B cell (primary cell): ENCODE data around the gene ZEB2. TPM values are rescaled to one million over a fixed set of nuclear protein-coding genes. Genes with fewer than 3 reads are reported as not detected.

ENCODE experiments used
- ATAC-seq: fragments of 200-7000 bp; cut with Tn5 transposase; one replicate; pipeline ENCODE4 v1.10.0; 2021; ENCODE audit warnings: low read depth, mild to moderate bottlenecking, moderate number of reproducible peaks, moderate library complexity
- CTCF ChIA-PET: fragments of 350-600 bp; sonication (Branson Sonifier 250); formaldehyde crosslinking; loops from one replicate; lab custom pipeline; 2021; ENCODE audit warnings: antibody characterized with exemption, inconsistent platforms; lab: Charles Lee
- POLR2A ChIA-PET: fragments of 350-600 bp; sonication (Branson Sonifier 250); formaldehyde crosslinking; loops from one replicate; lab custom pipeline; 2021; ENCODE audit warnings: antibody characterized with exemption; lab: Charles Lee
- DNase-seq: peaks from one replicate; pipeline ENCODE4 v3.0.0; 2013
- H2AFZ ChIP-seq: 2 replicates; pipeline ENCODE4 v1.6.1; 2012; ENCODE audit warnings: mild to moderate bottlenecking, low read depth, low read length; ENCODE audit not compliant: insufficient read depth, poor library complexity, severe bottlenecking
- H3K27ac ChIP-seq, 2 donors: 1 replicate in 1 of 2; 2 replicates in 1 of 2; pipeline ENCODE4 v1.5.1; 2012 to 2013; ENCODE audit warnings: low read length in 2 of 2, mild to moderate bottlenecking in 2 of 2, moderate library complexity in 1 of 2
- H3K27me3 ChIP-seq, 4 experiments: fragments of 200-600 bp in 1 of 4; sonication (generic) in 1 of 4; replicated peaks in 1 of 4; 1 replicate in 2 of 4; 2 replicates in 2 of 4; pipeline versions ENCODE4 v1.6.1 to v1.7.0; 2013 to 2016; ENCODE audit warnings: low read length in 3 of 4, mild to moderate bottlenecking in 2 of 4, mixed read lengths in 1 of 4, moderate library complexity in 1 of 4; ENCODE audit not compliant: insufficient read depth in 4 of 4, control insufficient read depth in 3 of 4; ENCODE audit errors: control extremely low read depth in 1 of 4
- H3K36me3 ChIP-seq, 2 experiments: replicated peaks in 1 of 2; 1 replicate in 1 of 2; 2 replicates in 1 of 2; pipeline versions ENCODE4 v1.6.1 to v1.7.1; 2013; ENCODE audit warnings: low read length in 1 of 2; ENCODE audit not compliant: insufficient read depth in 2 of 2, control insufficient read depth in 1 of 2; ENCODE audit errors: control extremely low read depth in 1 of 2, extremely low read depth in 1 of 2
- H3K4me1 ChIP-seq, 2 donors: fragments of 200-600 bp in 1 of 2; sonication (generic) in 1 of 2; 1 replicate in 1 of 2; 2 replicates in 1 of 2; pipeline versions ENCODE4 v1.5.1 to v1.6.1; 2013 to 2017; ENCODE audit warnings: low read length in 2 of 2; ENCODE audit not compliant: control insufficient read depth in 2 of 2, insufficient read depth in 2 of 2
- H3K4me2 ChIP-seq: replicated peaks from 2 replicates; pipeline ENCODE3; 2012; ENCODE audit warnings: mild to moderate bottlenecking, low read depth, low read length; ENCODE audit not compliant: poor library complexity, severe bottlenecking
- H3K4me3 ChIP-seq, 5 experiments: fragments of 200-600 bp in 1 of 5; sonication (generic) in 1 of 5; 1 replicate in 3 of 5; 2 replicates in 2 of 5; pipeline versions ENCODE4 v1.5.1 to v1.7.0; 2011 to 2016; ENCODE audit warnings: low read length in 4 of 5, mild to moderate bottlenecking in 4 of 5, low read depth in 2 of 5, control low read depth in 1 of 5, moderate library complexity in 1 of 5; ENCODE audit not compliant: insufficient read depth in 1 of 5; ENCODE audit errors: control extremely low read depth in 1 of 5, extremely low read depth in 1 of 5
- H3K79me2 ChIP-seq: fragments of 200-600 bp; sonication (generic); one replicate; pipeline ENCODE4 v1.6.0; 2016; ENCODE audit warnings: low read length; ENCODE audit not compliant: control insufficient read depth, insufficient read depth
- H3K9ac ChIP-seq: fragments of 200-600 bp; sonication (generic); 2 replicates; pipeline ENCODE4 v1.6.1; 2017; ENCODE audit warnings: mild to moderate bottlenecking, low read length, moderate library complexity
- H3K9me3 ChIP-seq, 3 donors: one replicate each; pipeline versions ENCODE4 v1.6.1 to v1.7.1; 2013; ENCODE audit warnings: low read length in 2 of 3; ENCODE audit not compliant: control insufficient read depth in 2 of 3, insufficient read depth in 1 of 3; ENCODE audit errors: control extremely low read depth in 1 of 3
- H4K20me1 ChIP-seq: 2 replicates; pipeline ENCODE4 v1.6.0; 2012; ENCODE audit warnings: mild to moderate bottlenecking, low read length; ENCODE audit not compliant: insufficient read depth, control insufficient read depth, poor library complexity, severe bottlenecking
- H3K27ac Mint-ChIP-seq: one replicate; pipeline ENCODE4 v1.8.0; 2021; ENCODE audit warnings: mixed read lengths
- H3K27me3 Mint-ChIP-seq: one replicate; pipeline ENCODE4 v1.8.0; 2021; ENCODE audit warnings: mixed read lengths
- H3K4me1 Mint-ChIP-seq: one replicate; pipeline ENCODE4 v1.8.0; 2021; ENCODE audit warnings: mixed read lengths
- H3K4me3 Mint-ChIP-seq: one replicate; pipeline ENCODE4 v1.8.0; 2021; ENCODE audit warnings: mixed read lengths
- H3K9me3 Mint-ChIP-seq: one replicate; pipeline ENCODE4 v1.8.0; 2022; ENCODE audit warnings: mixed read lengths; ENCODE audit not compliant: insufficient read depth
- EZH2 ChIP-seq: IDR thresholded peaks from 2 replicates; pipeline ENCODE4 v1.6.1; 2012; ENCODE audit warnings: borderline replicate concordance, low read depth, mild to moderate bottlenecking, moderate library complexity, low read length; ENCODE audit not compliant: insufficient read depth, poor library complexity, severe bottlenecking
- WGBS: methylation state at CpG from one replicate; pipeline ENCODE4 v1.1.5; 2013; ENCODE audit warnings: missing lambda C conversion rate; ENCODE audit not compliant: insufficient coverage; 5-methylcytosine and 5-hydroxymethylcytosine counted together
- intact Hi-C: fragments of 100-400 bp; cut with micrococcal nuclease; formaldehyde crosslinking; loops from one replicate; pipeline ENCODE4 v1.10.0; 2022
- polyA plus RNA-seq: library from polyadenylated mRNA; depleted of rRNA; stranded (reverse); fragments of >200 nt; gene quantifications from 2 replicates; pipeline ENCODE4 v1.2.3, GENCODE V29; 2012
- total RNA-seq, 2 donors: library from RNA; stranded (reverse); fragments of 120-200 nt in 1 of 2; gene quantifications; 1 replicate in 1 of 2; 2 replicates in 1 of 2; pipeline versions ENCODE4 v1.2.3 to v1.2.4, GENCODE V29; 2013 to 2022
- TF ChIP-seq, protein P1 (sequence below): fragments of 200-600 bp; IDR thresholded peaks from one replicate; pipeline ENCODE4 v1.8.0; 2022; ENCODE audit warnings: antibody characterized with exemption, mild to moderate bottlenecking

The ZEB2 gene
- total and polyA plus RNA-seq, 2 donors (not counting 1 experiment from before 2014, with no cell fraction given), result 56.3 to 217 TPM

DNA sequence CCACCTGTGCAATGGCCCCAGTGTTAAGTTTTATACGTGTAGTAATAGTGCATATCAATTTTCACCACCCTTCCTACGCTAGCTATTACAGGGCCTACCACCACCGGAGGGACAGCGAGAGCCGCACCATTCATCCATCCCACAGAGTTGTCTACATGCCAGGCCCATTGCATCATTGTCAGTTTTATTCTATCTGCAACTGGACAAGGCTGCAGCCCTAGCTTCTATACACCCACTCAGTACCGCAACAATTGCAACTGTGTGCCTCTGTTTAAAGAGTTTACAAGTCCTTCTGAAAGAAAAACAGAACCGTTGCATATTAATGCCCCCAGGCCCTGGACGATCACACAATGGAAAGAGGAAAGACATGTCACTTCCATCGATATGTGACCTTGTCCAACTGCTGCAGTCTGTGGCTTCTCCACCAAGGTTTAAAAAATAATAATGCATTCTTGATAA, 58.6 kb downstream of the ZEB2 start:
- POLR2A ChIA-PET, result no interaction called here
- Histone ChIP-seq H3K4me2 (no peak overlapping the region), H3K4me1 (peaks cover 31 to 39% of the 10 kb centered on the region in 2 donors), H3K27me3 (no peaks in the 10 kb centered on the region), H3K27ac (no peak overlapping the region), H3K9me3 (no peaks in the 10 kb centered on the region), H4K20me1 (peaks cover 80% of the 10 kb centered on the region), H2AFZ (no peak overlapping the region), H3K4me3 (no peak overlapping the region), H3K9ac (no peak overlapping the region), H3K36me3 (peaks cover 0 to 8% of the 10 kb centered on the region in 2 experiments), H3K79me2 (peaks cover 97% of the 10 kb centered on the region)
- intact Hi-C loops, result no loop called here
- Mint-ChIP-seq H3K27me3 (no peaks in the 10 kb centered on the region), H3K27ac (no peak overlapping the region), H3K9me3 (no peaks in the 10 kb centered on the region), H3K4me1 (peaks cover 71% of the 10 kb centered on the region), H3K4me3 (no peak overlapping the region)
- DNase-seq (no peak), ATAC-seq (no peak)
- TF ChIP-seq, protein P1, sequence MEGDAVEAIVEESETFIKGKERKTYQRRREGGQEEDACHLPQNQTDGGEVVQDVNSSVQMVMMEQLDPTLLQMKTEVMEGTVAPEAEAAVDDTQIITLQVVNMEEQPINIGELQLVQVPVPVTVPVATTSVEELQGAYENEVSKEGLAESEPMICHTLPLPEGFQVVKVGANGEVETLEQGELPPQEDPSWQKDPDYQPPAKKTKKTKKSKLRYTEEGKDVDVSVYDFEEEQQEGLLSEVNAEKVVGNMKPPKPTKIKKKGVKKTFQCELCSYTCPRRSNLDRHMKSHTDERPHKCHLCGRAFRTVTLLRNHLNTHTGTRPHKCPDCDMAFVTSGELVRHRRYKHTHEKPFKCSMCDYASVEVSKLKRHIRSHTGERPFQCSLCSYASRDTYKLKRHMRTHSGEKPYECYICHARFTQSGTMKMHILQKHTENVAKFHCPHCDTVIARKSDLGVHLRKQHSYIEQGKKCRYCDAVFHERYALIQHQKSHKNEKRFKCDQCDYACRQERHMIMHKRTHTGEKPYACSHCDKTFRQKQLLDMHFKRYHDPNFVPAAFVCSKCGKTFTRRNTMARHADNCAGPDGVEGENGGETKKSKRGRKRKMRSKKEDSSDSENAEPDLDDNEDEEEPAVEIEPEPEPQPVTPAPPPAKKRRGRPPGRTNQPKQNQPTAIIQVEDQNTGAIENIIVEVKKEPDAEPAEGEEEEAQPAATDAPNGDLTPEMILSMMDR, result no peak
- no peak for TF ChIP-seq EZH2
- WGBS, result 100% methylated on average over 7 of the region's 9 CpGs
- CTCF ChIA-PET, result no interaction called here

GRCh38 chr2:144460727-144461307, 59.1 kb downstream of the ZEB2 start:
- H3K9me3 Mint-ChIP-seq, result no peaks in the 10 kb centered on the region
- POLR2A ChIA-PET, result no interaction called here
- Histone ChIP-seq H3K4me2 (no peak overlapping the region), H3K4me3 (no peak overlapping the region), H3K27me3 (no peaks in the 10 kb centered on the region), H3K36me3 (peaks cover 0 to 8% of the 10 kb centered on the region in 2 experiments), H3K4me1 (peaks cover 36 to 44% of the 10 kb centered on the region in 2 donors), H4K20me1 (peaks cover 85% of the 10 kb centered on the region), H2AFZ (no peak overlapping the region), H3K9me3 (no peaks in the 10 kb centered on the region), H3K9ac (no peak overlapping the region), H3K79me2 (peaks cover 97% of the 10 kb centered on the region), H3K27ac (no peak overlapping the region)
- peaks cover 75% of the 10 kb centered on the region for H3K4me1 Mint-ChIP-seq
- no peaks in the 10 kb centered on the region for H3K27me3 Mint-ChIP-seq
- CTCF ChIA-PET, result no interaction called here
- ATAC-seq (no peak), DNase-seq (no peak)
- WGBS, result no CpG with 5 or more reads among the region's 6 CpGs
- TF ChIP-seq EZH2, result no peak
- intact Hi-C loops, result no loop called here
- H3K4me3 Mint-ChIP-seq, result no peak overlapping the region
- H3K27ac Mint-ChIP-seq, result no peak overlapping the region
